ENCODE measurements around the gene MAJIN. TPM values are rescaled to one million over a fixed set of nuclear protein-coding genes. Genes with fewer than 3 reads are reported as not detected.

Gene MAJIN
- total RNA-seq, 2 donors from 2014 or later = not detected

GRCh38 chr11:64919627-64920026 is 52.3 kb downstream of the MAJIN start:
- H3K36me3 Mint-ChIP-seq = no peaks in the 10 kb centered on the region
- ATAC-seq (no peak), DNase-seq (ENCODE audit: low spot score) (no peak)
- no peak overlapping the region for H3K27ac Mint-ChIP-seq
- H3K27me3 Mint-ChIP-seq = no peaks in the 10 kb centered on the region
- H3K9me3 Mint-ChIP-seq = no peaks in the 10 kb centered on the region
- no peak overlapping the region for H3K4me3 Mint-ChIP-seq
- peaks cover 27% of the 10 kb centered on the region in 2 donors for H3K4me1 Mint-ChIP-seq (ENCODE audit: low read depth in 2 of 2)

- Mint-ChIP-seq H3K27me3 (no peaks in the 10 kb centered on the region), H3K9me3 (no peaks in the 10 kb centered on the region), H3K27ac (peak overlapping the region; percentile 83 to 97), H3K36me3 (no peaks in the 10 kb centered on the region), H3K4me3 (peak overlapping the region; percentile 86), H3K4me1 (ENCODE audit: low read depth in 2 of 2) (peaks cover 19 to 23% of the 10 kb centered on the region in 2 donors)
- ATAC-seq (no peak), DNase-seq (ENCODE audit: low spot score) (no peak)
Observed at GRCh38 chr11:64918017-64918416, 53.9 kb downstream of the MAJIN start.

DNA sequence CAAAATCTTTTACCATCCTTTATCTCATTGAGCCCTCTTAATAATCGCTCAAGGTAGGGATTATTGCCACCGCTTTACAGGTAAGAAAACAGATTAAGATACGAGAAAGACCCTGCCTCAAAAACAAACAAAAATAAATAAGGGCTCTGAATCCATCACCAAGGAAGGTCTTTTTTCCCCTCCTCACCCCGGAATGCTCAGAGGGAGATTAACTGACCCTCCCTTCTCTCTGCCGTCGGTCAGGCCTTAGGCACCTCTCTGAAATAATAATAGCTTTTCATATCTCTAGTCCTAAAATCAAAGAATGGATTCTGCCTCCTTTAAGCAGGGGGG is 54.3 kb downstream of the MAJIN start:
- H3K36me3 Mint-ChIP-seq = no peaks in the 10 kb centered on the region
- H3K4me1 Mint-ChIP-seq (ENCODE audit: low read depth in 2 of 2) = peaks cover 19 to 23% of the 10 kb centered on the region in 2 donors
- H3K27me3 Mint-ChIP-seq = no peaks in the 10 kb centered on the region
- no peaks in the 10 kb centered on the region for H3K9me3 Mint-ChIP-seq
- H3K27ac Mint-ChIP-seq = peak overlapping the region; percentile 83 to 97
- DNase-seq (ENCODE audit: low spot score) (no peak), ATAC-seq (no peak)
- H3K4me3 Mint-ChIP-seq = peak overlapping the region; percentile 86

- ATAC-seq (peak; percentile 98 to 99), DNase-seq (ENCODE audit: low spot score) (peak; percentile 99)
- Mint-ChIP-seq H3K27ac (peak within 1 kb of the TSS; percentile 83 to 97), H3K9me3 (no peaks in the 10 kb centered on the region), H3K27me3 (no peaks in the 10 kb centered on the region), H3K36me3 (no peaks in the 10 kb centered on the region), H3K4me3 (peak within 1 kb of the TSS; percentile 86), H3K4me1 (ENCODE audit: low read depth in 2 of 2) (peaks cover 19 to 23% of the 10 kb centered on the region in 2 donors)
Observed at GRCh38 chr11:64916775-64917662, 54.9 kb downstream of the MAJIN start, which contains the start of gene ATG2A. Gene ATG2A (minus strand): TSS chr11:64917209. CDS start chr11:64917135, 74 bp downstream.

DNA sequence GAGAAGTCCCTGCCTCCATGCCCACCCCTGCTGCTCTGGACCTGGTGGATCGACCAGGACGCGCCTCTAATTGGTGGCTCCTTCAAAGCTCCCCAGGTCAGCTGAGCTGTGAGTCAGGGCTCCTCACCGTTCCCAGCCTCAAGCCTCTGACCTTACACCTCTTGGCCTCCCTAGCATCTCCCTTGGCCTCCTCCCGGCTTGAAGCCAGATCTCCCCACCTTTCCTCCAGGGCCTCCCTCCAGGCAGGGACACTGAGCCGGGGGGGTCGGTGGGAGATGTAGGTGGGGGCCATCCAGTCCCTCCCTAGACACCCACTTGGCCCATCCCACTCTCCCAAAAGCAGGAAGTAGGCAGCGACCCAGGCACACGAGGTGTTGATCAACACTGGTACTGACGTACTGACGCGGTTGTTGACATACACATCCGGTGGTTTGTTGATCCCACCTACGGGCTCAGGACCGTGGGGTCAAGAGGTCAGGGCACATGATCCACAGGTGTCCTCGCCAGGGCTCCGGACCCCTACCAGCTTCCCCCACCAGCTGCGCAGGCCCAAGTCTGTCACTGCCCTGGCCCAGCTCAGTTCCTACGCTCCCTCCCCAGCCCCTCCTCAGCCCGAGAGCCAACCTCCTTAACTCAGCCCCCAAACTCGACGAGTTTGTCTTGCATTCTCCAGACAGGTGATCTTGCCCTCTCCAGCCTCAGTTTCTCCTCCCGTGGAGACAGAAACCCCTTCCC is 55.7 kb downstream of the MAJIN start:
- no peaks in the 10 kb centered on the region for H3K27me3 Mint-ChIP-seq
- H3K9me3 Mint-ChIP-seq = no peaks in the 10 kb centered on the region
- H3K4me1 Mint-ChIP-seq (ENCODE audit: low read depth in 2 of 2) = peaks cover 19 to 23% of the 10 kb centered on the region in 2 donors
- ATAC-seq (peak; percentile 8 to 14), DNase-seq (ENCODE audit: low spot score) (no peak)
- H3K4me3 Mint-ChIP-seq = peak overlapping the region; percentile 86
- peak overlapping the region; percentile 83 to 97 for H3K27ac Mint-ChIP-seq
- H3K36me3 Mint-ChIP-seq = no peaks in the 10 kb centered on the region

GRCh38 chr11:64915376-64915887 is 56.5 kb downstream of the MAJIN start:
- H3K36me3 Mint-ChIP-seq = no peaks in the 10 kb centered on the region
- no peak for ATAC-seq

GRCh38 chr11:64914123-64914522 is 57.8 kb downstream of the MAJIN start:
- Mint-ChIP-seq H3K36me3 (no peaks in the 10 kb centered on the region), H3K4me1 (ENCODE audit: low read depth in 2 of 2) (peaks cover 19 to 23% of the 10 kb centered on the region in 2 donors), H3K27me3 (no peaks in the 10 kb centered on the region), H3K4me3 (no peak overlapping the region), H3K27ac (no peak overlapping the region), H3K9me3 (no peaks in the 10 kb centered on the region)
- DNase-seq (ENCODE audit: low spot score) (no peak), ATAC-seq (no peak)

More at GRCh38 chr11:64915376-64915887, 56.5 kb downstream of the MAJIN start:
- DNase-seq (ENCODE audit: low spot score) = no peak
- peaks cover 19 to 23% of the 10 kb centered on the region in 2 donors for H3K4me1 Mint-ChIP-seq (ENCODE audit: low read depth in 2 of 2)
- no peaks in the 10 kb centered on the region for H3K9me3 Mint-ChIP-seq
- peak overlapping the region; percentile 86 for H3K4me3 Mint-ChIP-seq
- H3K27me3 Mint-ChIP-seq = no peaks in the 10 kb centered on the region
- H3K27ac Mint-ChIP-seq = peak overlapping the region; percentile 83 to 97

DNA sequence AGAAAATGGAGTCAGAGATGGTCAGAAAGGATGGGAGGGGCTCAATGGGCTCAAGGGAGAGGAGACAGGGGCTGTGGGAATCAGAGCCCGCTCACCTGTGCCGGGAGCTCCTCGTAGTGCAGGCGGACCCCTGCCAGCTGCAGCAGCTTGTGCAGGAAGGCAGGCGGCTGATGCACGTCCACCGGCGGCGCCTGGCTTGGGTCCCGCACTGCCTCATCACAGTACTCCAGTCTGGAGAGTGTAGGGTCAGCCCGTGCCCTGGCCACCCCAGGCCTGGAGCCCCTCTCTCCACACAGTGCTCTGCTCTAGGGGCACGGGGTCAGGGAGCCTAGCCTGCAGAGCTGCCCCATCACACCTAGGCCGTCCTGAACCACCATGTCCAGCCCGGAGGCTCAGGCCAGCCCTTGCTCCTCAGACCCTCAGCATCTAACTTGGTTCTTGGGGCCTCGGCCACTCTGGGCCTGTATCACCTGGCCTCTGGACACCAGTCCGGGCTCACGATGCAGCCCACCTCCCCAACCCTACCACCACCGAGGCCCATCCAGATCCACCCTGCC is 58.7 kb downstream of the MAJIN start:
- Mint-ChIP-seq H3K27me3 (no peaks in the 10 kb centered on the region), H3K4me3 (no peak overlapping the region), H3K4me1 (ENCODE audit: low read depth in 2 of 2) (peaks cover 19 to 23% of the 10 kb centered on the region in 2 donors), H3K9me3 (no peaks in the 10 kb centered on the region), H3K36me3 (no peaks in the 10 kb centered on the region), H3K27ac (no peak overlapping the region)
- DNase-seq (ENCODE audit: low spot score) = no peak
- ATAC-seq = no peak

DNA sequence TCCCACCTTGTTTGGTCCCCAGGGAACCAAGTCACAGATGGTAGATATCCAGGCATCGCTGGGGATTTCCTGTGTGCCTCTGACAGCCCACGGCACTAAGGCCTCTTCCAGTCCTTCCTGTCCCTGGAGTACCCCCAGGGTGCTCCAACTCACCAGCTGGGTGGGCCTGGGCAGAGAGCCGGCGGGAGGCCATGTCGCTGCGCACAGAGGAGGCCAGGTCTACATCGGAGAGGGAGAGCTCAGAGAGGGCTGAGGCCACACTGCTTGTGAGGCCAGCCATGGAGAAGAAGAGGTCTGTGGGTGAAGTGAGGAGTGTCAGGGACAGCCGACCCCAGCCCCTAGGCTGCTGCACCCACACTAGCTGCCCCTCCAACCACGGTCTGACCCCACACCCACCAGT is 60.2 kb downstream of the MAJIN start:
- Mint-ChIP-seq H3K36me3 (no peaks in the 10 kb centered on the region), H3K27me3 (no peaks in the 10 kb centered on the region), H3K4me1 (ENCODE audit: low read depth in 2 of 2) (peaks cover 9 to 12% of the 10 kb centered on the region in 2 donors), H3K27ac (no peak overlapping the region), H3K4me3 (no peak overlapping the region), H3K9me3 (no peaks in the 10 kb centered on the region)
- DNase-seq (ENCODE audit: low spot score) (no peak), ATAC-seq (no peak)

DNA sequence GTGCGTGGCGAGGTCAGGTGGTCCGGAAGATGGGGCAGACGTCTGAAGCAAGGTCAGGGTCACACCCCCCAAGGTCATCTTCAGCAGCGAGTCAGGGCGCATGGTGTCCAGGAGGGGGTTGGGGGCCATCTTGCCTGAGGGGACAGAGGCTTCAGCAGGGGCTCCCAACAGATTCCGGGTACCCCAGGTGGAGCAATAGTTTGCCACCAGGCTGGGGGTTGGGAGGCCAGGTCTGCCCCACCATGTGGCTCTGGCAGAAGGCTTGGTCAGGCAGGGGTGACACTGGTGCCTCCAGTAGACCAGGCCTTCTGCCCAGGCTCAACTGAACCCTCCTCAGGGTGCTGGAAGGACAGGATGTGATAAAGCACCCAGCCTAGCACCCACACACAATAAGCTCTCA is 60.8 kb downstream of the MAJIN start:
- no peak for ATAC-seq
- H3K36me3 Mint-ChIP-seq = no peaks in the 10 kb centered on the region
- H3K27me3 Mint-ChIP-seq = no peaks in the 10 kb centered on the region
- no peak for DNase-seq (ENCODE audit: low spot score)
- peaks cover 4 to 7% of the 10 kb centered on the region in 2 donors for H3K4me1 Mint-ChIP-seq (ENCODE audit: low read depth in 2 of 2)
- no peak overlapping the region for H3K4me3 Mint-ChIP-seq
- H3K9me3 Mint-ChIP-seq = no peaks in the 10 kb centered on the region
- H3K27ac Mint-ChIP-seq = no peak overlapping the region

GRCh38 chr11:64910451-64911093 is 61.3 kb downstream of the MAJIN start:
- Mint-ChIP-seq H3K27ac (no peak overlapping the region), H3K9me3 (no peaks in the 10 kb centered on the region), H3K36me3 (no peaks in the 10 kb centered on the region), H3K27me3 (no peaks in the 10 kb centered on the region), H3K4me3 (no peak overlapping the region), H3K4me1 (ENCODE audit: low read depth in 2 of 2) (peaks cover 0 to 3% of the 10 kb centered on the region in 2 donors)
- DNase-seq (ENCODE audit: low spot score) = no peak
- no peak for ATAC-seq

- DNase-seq (ENCODE audit: low spot score) = no peak
- no peak overlapping the region for H3K4me3 Mint-ChIP-seq
- no peaks in the 10 kb centered on the region for H3K27me3 Mint-ChIP-seq
- no peaks in the 10 kb centered on the region for H3K36me3 Mint-ChIP-seq
- no peaks in the 10 kb centered on the region for H3K9me3 Mint-ChIP-seq
- H3K27ac Mint-ChIP-seq = no peak overlapping the region
- peaks cover 0 to 3% of the 10 kb centered on the region in 2 donors for H3K4me1 Mint-ChIP-seq (ENCODE audit: low read depth in 2 of 2)
- no peak for ATAC-seq
Observed at GRCh38 chr11:64909653-64910343, 62.1 kb downstream of the MAJIN start.

GRCh38 chr11:64908766-64909165 is 63.1 kb downstream of the MAJIN start:
- Mint-ChIP-seq H3K27ac (no peak overlapping the region), H3K4me1 (ENCODE audit: low read depth in 2 of 2) (no peaks in the 10 kb centered on the region), H3K36me3 (no peaks in the 10 kb centered on the region), H3K4me3 (no peak overlapping the region), H3K9me3 (no peaks in the 10 kb centered on the region), H3K27me3 (no peaks in the 10 kb centered on the region)
- ATAC-seq (no peak), DNase-seq (ENCODE audit: low spot score) (no peak)
